ENCODE measurements around the gene RAB5B. TPM values are rescaled to one million over a fixed set of nuclear protein-coding genes. Genes with fewer than 3 reads are reported as not detected.
A peak's percentile ranks its signal among the peaks of the same experiment; 100 is the strongest.

Gene RAB5B
- total RNA-seq, 1 experiment from 2014 or later = 44.5 TPM

DNA sequence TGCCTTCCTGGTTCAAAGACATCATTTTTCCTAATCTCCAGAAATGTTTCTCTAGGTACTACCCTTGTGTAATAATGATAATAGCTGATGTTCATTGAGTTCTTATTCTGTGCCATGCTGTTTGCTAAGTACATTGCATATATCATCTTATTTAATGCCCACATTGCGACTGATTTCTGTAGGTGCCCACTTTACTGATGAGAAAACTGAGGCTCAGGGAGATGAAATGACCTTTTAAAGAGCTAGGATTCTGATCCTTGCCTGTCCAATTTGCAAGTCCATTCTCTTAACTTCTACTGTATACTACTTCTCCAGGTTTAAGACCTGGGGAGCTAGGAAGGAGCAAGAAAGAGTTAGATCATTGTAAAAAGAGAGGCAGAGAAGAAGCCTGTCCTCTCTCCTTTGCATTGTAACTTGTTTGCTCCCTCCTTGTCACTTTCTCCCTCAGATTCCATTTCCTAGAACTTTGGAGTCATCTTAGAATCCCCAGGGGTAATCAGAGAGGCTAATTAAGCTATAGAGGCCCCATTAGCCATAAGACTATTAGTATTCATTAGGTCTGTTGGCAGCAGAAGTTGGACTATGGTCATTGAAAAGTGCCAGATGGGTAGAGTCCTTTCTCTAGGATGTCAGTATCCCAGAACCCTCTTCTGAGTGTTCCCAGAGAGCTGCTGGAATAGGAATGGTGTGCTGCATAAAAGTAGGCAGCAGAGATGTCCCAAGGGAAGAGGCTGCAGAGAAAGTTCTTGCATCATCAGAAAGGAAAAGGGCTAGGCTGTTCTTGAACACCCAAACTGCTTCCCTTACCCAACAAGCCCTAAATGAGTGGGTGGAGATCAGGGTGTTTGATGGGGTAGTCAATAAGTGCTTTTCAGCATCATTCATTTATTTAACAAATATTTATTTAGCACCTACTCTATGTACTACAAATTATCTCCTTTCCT is 39.8 kb upstream of the RAB5B start:
- peak overlapping the region; percentile 54; the same call in 1 of the 2 replicates for H3K27ac ChIP-seq (ENCODE audit: low read depth, low read length)
- ChIA-PET CTCF (interaction anchor here (1.1 to 1.2 kb wide), 2 partner anchors 62 to 114 kb away, joined by 3 to 4 read pairs; no protein-coding TSS in a partner anchor), RAD21 (ENCODE audit: low non-redundant PET in 1 of 2, low total read pairs in 2 of 2, uncharacterized antibody in 2 of 2, unreplicated experiment in 2 of 2) (no interaction called here), POLR2A (interaction anchor here (1.1 to 1.2 kb wide), 2 partner anchors 14 to 170 kb away, joined by 3 read pairs; partner anchors contain the start of gene PA2G4)
- intact Hi-C loops (cut with micrococcal nuclease) = loop anchor here (5.0 kb wide), 1 partner anchor 108 kb away; the partner anchor contains the start of gene RPS26
- H3K9me2 ChIP-seq (ENCODE audit: insufficient read depth) = no peaks in the 10 kb centered on the region
- no peaks in the 10 kb centered on the region for H3K79me2 ChIP-seq (ENCODE audit: insufficient read depth, low read length)
- ATAC-seq = no peak
- no peaks in the 10 kb centered on the region for H3K27me3 ChIP-seq (ENCODE audit: insufficient read depth, low read length)
- peak overlapping the region; percentile 73; the same call in 1 of the 2 replicates for H3K9ac ChIP-seq (ENCODE audit: low read length)
- TF ChIP-seq CBX3 (IDR thresholded peaks at IDR 0.05; ENCODE audit: low read depth) = no peak
- TF ChIP-seq ZNF274 (IDR thresholded peaks at IDR 0.05; ENCODE audit: low read depth, low read length) = no peak
- no peak for TF ChIP-seq ATF3 (IDR thresholded peaks at IDR 0.05)
- TF ChIP-seq SIN3A (IDR thresholded peaks at IDR 0.05; ENCODE audit: low read depth) = no peak
- TF ChIP-seq, protein P1, sequence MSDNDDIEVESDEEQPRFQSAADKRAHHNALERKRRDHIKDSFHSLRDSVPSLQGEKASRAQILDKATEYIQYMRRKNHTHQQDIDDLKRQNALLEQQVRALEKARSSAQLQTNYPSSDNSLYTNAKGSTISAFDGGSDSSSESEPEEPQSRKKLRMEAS (IDR thresholded peaks at IDR 0.05) = no peak
- no peak for TF ChIP-seq EZH2 (IDR thresholded peaks at IDR 0.05)
- TF ChIP-seq FOSL1 (IDR thresholded peaks at IDR 0.05; ENCODE audit: low read depth) = no peak
- TF ChIP-seq ZFX (IDR thresholded peaks at IDR 0.05) = no peak
- TF ChIP-seq, protein P2, sequence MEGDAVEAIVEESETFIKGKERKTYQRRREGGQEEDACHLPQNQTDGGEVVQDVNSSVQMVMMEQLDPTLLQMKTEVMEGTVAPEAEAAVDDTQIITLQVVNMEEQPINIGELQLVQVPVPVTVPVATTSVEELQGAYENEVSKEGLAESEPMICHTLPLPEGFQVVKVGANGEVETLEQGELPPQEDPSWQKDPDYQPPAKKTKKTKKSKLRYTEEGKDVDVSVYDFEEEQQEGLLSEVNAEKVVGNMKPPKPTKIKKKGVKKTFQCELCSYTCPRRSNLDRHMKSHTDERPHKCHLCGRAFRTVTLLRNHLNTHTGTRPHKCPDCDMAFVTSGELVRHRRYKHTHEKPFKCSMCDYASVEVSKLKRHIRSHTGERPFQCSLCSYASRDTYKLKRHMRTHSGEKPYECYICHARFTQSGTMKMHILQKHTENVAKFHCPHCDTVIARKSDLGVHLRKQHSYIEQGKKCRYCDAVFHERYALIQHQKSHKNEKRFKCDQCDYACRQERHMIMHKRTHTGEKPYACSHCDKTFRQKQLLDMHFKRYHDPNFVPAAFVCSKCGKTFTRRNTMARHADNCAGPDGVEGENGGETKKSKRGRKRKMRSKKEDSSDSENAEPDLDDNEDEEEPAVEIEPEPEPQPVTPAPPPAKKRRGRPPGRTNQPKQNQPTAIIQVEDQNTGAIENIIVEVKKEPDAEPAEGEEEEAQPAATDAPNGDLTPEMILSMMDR (IDR thresholded peaks at IDR 0.05 in 2 of 3, conservative IDR thresholded peaks at IDR 0.05 in 1 of 3; ENCODE audit: borderline replicate concordance in 1 of 3, insufficient read depth in 1 of 3, low read depth in 2 of 3, low read length in 2 of 3) = no peak
- TF ChIP-seq POLR2AphosphoS5 (IDR thresholded peaks at IDR 0.05; ENCODE audit: low read depth, low read length) = no peak
- TF ChIP-seq EGR1 (IDR thresholded peaks at IDR 0.05; ENCODE audit: low read depth) = no peak
- TF ChIP-seq, protein P3, sequence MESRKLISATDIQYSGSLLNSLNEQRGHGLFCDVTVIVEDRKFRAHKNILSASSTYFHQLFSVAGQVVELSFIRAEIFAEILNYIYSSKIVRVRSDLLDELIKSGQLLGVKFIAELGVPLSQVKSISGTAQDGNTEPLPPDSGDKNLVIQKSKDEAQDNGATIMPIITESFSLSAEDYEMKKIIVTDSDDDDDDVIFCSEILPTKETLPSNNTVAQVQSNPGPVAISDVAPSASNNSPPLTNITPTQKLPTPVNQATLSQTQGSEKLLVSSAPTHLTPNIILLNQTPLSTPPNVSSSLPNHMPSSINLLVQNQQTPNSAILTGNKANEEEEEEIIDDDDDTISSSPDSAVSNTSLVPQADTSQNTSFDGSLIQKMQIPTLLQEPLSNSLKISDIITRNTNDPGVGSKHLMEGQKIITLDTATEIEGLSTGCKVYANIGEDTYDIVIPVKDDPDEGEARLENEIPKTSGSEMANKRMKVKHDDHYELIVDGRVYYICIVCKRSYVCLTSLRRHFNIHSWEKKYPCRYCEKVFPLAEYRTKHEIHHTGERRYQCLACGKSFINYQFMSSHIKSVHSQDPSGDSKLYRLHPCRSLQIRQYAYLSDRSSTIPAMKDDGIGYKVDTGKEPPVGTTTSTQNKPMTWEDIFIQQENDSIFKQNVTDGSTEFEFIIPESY (IDR thresholded peaks at IDR 0.05; ENCODE audit: extremely low read depth, insufficient replicate concordance, low read length) = no peak
- TF ChIP-seq JUND (IDR thresholded peaks at IDR 0.05) = no peak
- no peaks in the 10 kb centered on the region for H3K36me3 ChIP-seq (ENCODE audit: control insufficient read depth in 1 of 2, insufficient read depth in 2 of 2, low read length in 2 of 2)
- H3K4me1 ChIP-seq (ENCODE audit: control insufficient read depth in 1 of 2, insufficient read depth in 2 of 2, low read length in 2 of 2) = peaks cover 22 to 62% of the 10 kb centered on the region in 2 experiments
- H4K20me1 ChIP-seq (ENCODE audit: insufficient read depth) = no peaks in the 10 kb centered on the region
- no peaks in the 10 kb centered on the region for H3K9me3 ChIP-seq (ENCODE audit: control insufficient read depth in 1 of 2, insufficient read depth in 1 of 2, low read depth in 1 of 2, low read length in 2 of 2)
- H2AFZ ChIP-seq (ENCODE audit: low read depth, low read length, poor library complexity, severe bottlenecking) = no peak overlapping the region
- BruUV-seq (replicated peaks) = no TSS peak
- H3K4me3 ChIP-seq (replicated peaks in 1 of 2; ENCODE audit: low read depth in 1 of 2, low read length in 2 of 2) = peak overlapping the region in 1 of 2 experiments; percentile 74; a peak in 1 of 4 replicates
- peak overlapping the region; percentile 91 for H3K4me2 ChIP-seq (ENCODE audit: low read length)
- no peak for DNase-seq (ENCODE audit: low read depth, low spot score)
